ENCODE results near the gene HAUS7. TPM values are rescaled to one million over a fixed set of nuclear protein-coding genes. Genes with fewer than 3 reads are reported as not detected.

HAUS7 gene
- total and polyA plus RNA-seq, 2 of the 8 experiments (the other 6 are each of a cell fraction or from before 2014, with no cell fraction given), result 45.4 to 54.0 TPM

- Histone ChIP-seq H3K27me3 (replicated peaks in 1 of 4; ENCODE audit: control insufficient read depth in 3 of 4, extremely low read depth in 1 of 4, insufficient read depth in 3 of 4, low read length in 3 of 4) (no peaks in the 10 kb centered on the region), H3K27ac (ENCODE audit: low read depth, low read length) (no peak overlapping the region), H3K79me2 (ENCODE audit: control insufficient read depth in 1 of 2, insufficient read depth in 2 of 2, low read length in 2 of 2) (no peaks in the 10 kb centered on the region), H3K14ac (ENCODE audit: insufficient read length) (no peak overlapping the region), H3K9ac (replicated peaks in 1 of 4; ENCODE audit: extremely low read depth in 1 of 4, low read depth in 3 of 4, low read length in 3 of 4) (no peak overlapping the region), H2BK12ac (ENCODE audit: low read depth, low read length) (no peak overlapping the region), H3K23ac (ENCODE audit: insufficient read length) (no peak overlapping the region), H3K18ac (ENCODE audit: extremely low read depth, low read length) (no peak overlapping the region), H2BK120ac (replicated peaks; ENCODE audit: low read depth, low read length) (no peak overlapping the region), H4K5ac (ENCODE audit: insufficient read length, low read depth, low read length) (no peak overlapping the region), H3K4me1 (replicated peaks in 1 of 4; ENCODE audit: control insufficient read depth in 3 of 4, insufficient read depth in 4 of 4, low read length in 3 of 4) (peaks cover 0 to 1% (median 0%) of the 10 kb centered on the region in 4 experiments; a peak in 2 of 7 replicates), H4K91ac (replicated peaks; ENCODE audit: insufficient read length, low read length) (no peak overlapping the region), H3K4ac (replicated peaks; ENCODE audit: insufficient read length, low read depth, low read length) (no peak overlapping the region), H4K8ac (ENCODE audit: extremely low read depth, insufficient read depth, low read length) (no peak overlapping the region), H2AK5ac (ENCODE audit: low read depth, low read length) (no peak overlapping the region), H4K20me1 (replicated peaks in 1 of 2; ENCODE audit: control insufficient read depth in 1 of 2, insufficient read depth in 2 of 2, low read length in 2 of 2) (peaks cover 0 to 4% of the 10 kb centered on the region in 2 experiments), H3K23me2 (ENCODE audit: low read depth, low read length) (peaks cover 2% of the 10 kb centered on the region; the same call in 1 of the 2 replicates), H3K56ac (replicated peaks; ENCODE audit: insufficient read length, low read depth, low read length) (no peak overlapping the region), H3K4me2 (ENCODE audit: insufficient read depth in 1 of 2, low read depth in 2 of 2, low read length in 2 of 2) (no peak overlapping the region), H3K79me1 (ENCODE audit: low read depth, low read length) (no peaks in the 10 kb centered on the region), H2BK15ac (ENCODE audit: low read length) (no peak overlapping the region), H3K9me3 (ENCODE audit: insufficient read depth in 2 of 2, low read depth in 1 of 2, low read length in 1 of 2) (no peaks in the 10 kb centered on the region), H3K36me3 (ENCODE audit: control insufficient read depth in 2 of 4, insufficient read depth in 4 of 4, low read length in 3 of 4) (no peaks in the 10 kb centered on the region), H2BK20ac (ENCODE audit: low read length) (no peak overlapping the region), H3K4me3 (ENCODE audit: extremely low read depth in 1 of 4, insufficient read depth in 2 of 4, low read depth in 3 of 4, low read length in 4 of 4) (no peak overlapping the region), H2BK5ac (ENCODE audit: low read depth, low read length) (no peak overlapping the region), H2AFZ (ENCODE audit: low read length) (no peak overlapping the region)
- TF ChIP-seq GABPA (IDR thresholded peaks at IDR 0.05; ENCODE audit: borderline replicate concordance, insufficient read depth, low read length) (no peak), KDM5A (IDR thresholded peaks at IDR 0.05; ENCODE audit: low read length) (no peak), NRF1 (IDR thresholded peaks at IDR 0.05; ENCODE audit: low read depth, low read length) (no peak), TAF1 (IDR thresholded peaks at IDR 0.05; ENCODE audit: low read depth, low read length) (no peak), SP1 (IDR thresholded peaks at IDR 0.05; ENCODE audit: low read depth, low read length) (no peak), CREB1 (IDR thresholded peaks at IDR 0.05) (no peak), SAP30 (IDR thresholded peaks at IDR 0.05; ENCODE audit: insufficient read depth, insufficient replicate concordance, low read length) (no peak), POLR2A (IDR thresholded peaks at IDR 0.05; ENCODE audit: control extremely low read depth in 1 of 2, low read depth in 2 of 2, low read length in 2 of 2) (no peak), SP4 (IDR thresholded peaks at IDR 0.05; ENCODE audit: low read length) (no peak), USF2 (IDR thresholded peaks at IDR 0.05; ENCODE audit: low read length) (no peak)
- no peak for DNase-seq (ENCODE audit: low read depth in 1 of 2, low spot score in 2 of 2)
- WGBS, 2 experiments (ENCODE audit: extremely low coverage in 1 of 2, insufficient coverage in 1 of 2, insufficient read length in 1 of 2, insufficient replicate concordance in 2 of 2, low coverage in 1 of 2, low lambda C conversion rate in 2 of 2, missing lambda C conversion rate in 1 of 2), result no CpG with 5 or more reads among the region's 18 CpGs
- FAIRE-seq, result no peak
- POLR2A ChIA-PET (ENCODE audit: partially characterized antibody), result no interaction called here
- CTCF ChIA-PET (ENCODE audit: partially characterized antibody), result interaction anchor here (0.9 to 8.5 kb wide), 6 partner anchors 10 to 45 kb away, joined by 3 to 84 read pairs (median 4); partner anchors contain the start of genes ATP2B3, BGN and HAUS7
Observed at GRCh38 chrX:153505361-153505760, 35.0 kb upstream of the HAUS7 start.
